Fibroblast of lung (primary cell): ENCODE data around the gene DDHD1.

Experiments
- EZH2 ChIP-seq: IDR thresholded peaks from 2 replicates; pipeline ENCODE4 v1.5.1; 2012; ENCODE audit warnings: low read length, control low read depth, mild to moderate bottlenecking; ENCODE audit errors: missing control alignments
- TF ChIP-seq, protein P1 (sequence below), 2 donors: IDR thresholded peaks in 1 of 2; conservative IDR thresholded peaks in 1 of 2; 1 replicate in 1 of 2; 2 replicates in 1 of 2; pipeline ENCODE4 v1.5.1; 2011 to 2012; ENCODE audit warnings: low read length in 2 of 2, control low read depth in 1 of 2, inconsistent platforms in 1 of 2, low read depth in 1 of 2, mild to moderate bottlenecking in 1 of 2

GRCh38 chr14:53022593-53022992 lies 130.5 kb downstream of the DDHD1 start:
- TF ChIP-seq, protein P1, sequence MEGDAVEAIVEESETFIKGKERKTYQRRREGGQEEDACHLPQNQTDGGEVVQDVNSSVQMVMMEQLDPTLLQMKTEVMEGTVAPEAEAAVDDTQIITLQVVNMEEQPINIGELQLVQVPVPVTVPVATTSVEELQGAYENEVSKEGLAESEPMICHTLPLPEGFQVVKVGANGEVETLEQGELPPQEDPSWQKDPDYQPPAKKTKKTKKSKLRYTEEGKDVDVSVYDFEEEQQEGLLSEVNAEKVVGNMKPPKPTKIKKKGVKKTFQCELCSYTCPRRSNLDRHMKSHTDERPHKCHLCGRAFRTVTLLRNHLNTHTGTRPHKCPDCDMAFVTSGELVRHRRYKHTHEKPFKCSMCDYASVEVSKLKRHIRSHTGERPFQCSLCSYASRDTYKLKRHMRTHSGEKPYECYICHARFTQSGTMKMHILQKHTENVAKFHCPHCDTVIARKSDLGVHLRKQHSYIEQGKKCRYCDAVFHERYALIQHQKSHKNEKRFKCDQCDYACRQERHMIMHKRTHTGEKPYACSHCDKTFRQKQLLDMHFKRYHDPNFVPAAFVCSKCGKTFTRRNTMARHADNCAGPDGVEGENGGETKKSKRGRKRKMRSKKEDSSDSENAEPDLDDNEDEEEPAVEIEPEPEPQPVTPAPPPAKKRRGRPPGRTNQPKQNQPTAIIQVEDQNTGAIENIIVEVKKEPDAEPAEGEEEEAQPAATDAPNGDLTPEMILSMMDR (conservative IDR thresholded peaks at IDR 0.05 in 1 of 2, IDR thresholded peaks at IDR 0.05 in 1 of 2; ENCODE audit: low read depth in 1 of 2, low read length in 2 of 2) = no peak
- TF ChIP-seq EZH2 = no peak
